Muscle of back (tissue), 11 donors: ENCODE results near the gene ZMYND19. TPM values are rescaled to one million over a fixed set of nuclear protein-coding genes. Genes with fewer than 3 reads are reported as not detected.
"Not testable (repeated sequence)": the region's sequence is repeated elsewhere in the genome, so short reads cannot be mapped to it uniquely, and the experiment has no call there.

Source experiments
- DNase-seq, 3 donors: peaks; one replicate each; pipeline versions ENCODE4 v3.0.0 to v3.0.0-alpha.2; 2013
- polyA plus RNA-seq, 10 donors: library from polyadenylated mRNA; unstranded; fragments of 120-200 nt; gene quantifications; one replicate each; pipeline ENCODE4 v1.2.1, GENCODE V29; 2013; ENCODE audit not compliant: insufficient read length in 10 of 10

The ZMYND19 gene
- polyA plus RNA-seq, 10 donors = 13.3 to 25.1 (median 17.3) TPM

DNA sequence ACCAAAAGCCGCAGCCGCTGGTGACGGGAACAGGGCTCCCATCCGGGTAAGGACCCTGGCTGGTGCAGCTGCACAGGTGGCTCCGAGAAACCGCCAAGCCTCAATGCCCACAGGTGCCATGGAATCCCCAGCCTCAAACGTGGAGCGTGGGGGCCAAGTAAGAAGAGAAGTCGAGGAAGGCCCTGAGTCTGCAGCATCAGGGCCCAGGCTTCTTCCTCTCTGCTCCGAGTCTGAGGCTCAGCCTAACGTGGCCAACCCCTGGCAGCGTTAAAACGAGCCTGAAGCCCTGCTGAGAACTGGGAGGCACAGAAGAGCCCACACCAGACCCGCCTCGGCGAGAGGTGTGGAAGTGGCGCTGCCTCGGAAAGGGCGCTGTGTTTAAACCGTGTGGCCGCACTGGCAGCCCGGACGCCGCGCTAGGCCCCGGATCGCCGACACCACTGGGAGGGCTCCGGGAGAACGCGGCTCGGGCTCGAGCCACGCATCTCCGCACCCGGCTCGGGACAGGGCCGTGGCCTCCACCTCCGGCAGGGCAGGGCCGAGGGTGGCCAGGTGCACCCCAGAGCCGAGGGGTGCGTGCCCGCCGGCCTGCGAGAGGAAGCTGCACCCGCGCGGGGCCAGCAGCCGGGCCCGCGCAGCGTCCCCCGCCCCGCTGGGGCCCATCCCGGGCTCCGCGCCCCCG lies 730 bp downstream of the ZMYND19 start:
- DNase-seq = no peak

DNA sequence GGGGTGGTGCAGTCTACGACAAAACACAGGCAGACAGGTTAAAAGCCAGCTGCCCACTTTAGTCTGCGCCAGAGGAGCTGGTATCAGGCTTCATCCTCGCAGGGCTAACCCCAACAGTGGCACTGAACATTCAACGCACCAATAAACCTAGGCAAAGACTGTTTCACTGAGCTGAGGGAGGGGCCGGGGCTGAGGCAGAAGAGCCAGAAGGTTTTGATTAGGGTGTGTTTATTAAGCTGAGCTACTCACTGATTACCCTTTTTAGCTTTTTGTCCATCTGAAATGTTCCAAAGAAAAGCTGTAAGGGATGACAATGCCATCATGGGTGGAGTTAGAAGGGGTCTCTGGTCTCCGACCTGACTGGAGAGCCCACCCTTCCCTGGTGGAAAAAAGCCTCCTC lies 1.4 kb downstream of the ZMYND19 start:
- no peak for DNase-seq

DNA sequence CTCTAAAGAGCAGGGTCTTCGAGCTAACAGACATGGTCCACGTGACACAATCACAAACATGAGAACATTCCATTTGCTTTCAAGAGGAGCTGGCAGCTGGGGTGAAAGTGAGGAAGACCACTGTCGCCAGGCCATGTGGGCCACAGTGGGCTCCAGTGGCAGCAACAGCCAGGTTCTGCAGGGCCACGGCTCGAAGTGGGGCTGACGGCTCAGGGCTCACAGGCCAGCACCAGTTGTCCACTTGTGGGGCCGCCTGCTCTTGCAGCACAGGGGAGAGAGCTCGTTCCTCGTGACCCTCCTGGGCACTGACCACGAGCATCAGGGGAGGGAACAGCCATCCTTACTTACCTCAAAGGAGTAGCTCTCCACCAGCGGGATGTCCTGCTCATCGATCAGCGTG lies 2.0 kb downstream of the ZMYND19 start:
- no peak for DNase-seq

DNA sequence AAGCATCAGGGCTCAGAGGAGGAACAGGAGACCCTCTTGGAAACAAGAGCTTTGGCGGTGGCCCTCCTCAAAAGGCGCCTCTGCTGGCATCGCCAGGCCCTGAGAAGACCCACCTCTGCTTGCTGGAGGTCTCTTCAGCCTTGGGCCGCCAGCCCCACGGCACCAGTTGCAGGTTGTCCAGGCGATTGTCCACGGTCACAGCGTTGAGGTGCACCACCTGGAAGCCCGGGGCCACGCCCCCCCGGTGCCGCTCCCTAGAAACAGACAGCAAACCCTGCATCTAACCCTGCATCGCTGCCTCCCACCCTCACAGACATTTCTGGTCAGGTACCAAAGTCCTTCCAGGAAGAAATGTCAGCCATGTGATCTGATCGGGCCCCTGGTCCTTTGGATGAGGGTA lies 3.5 kb downstream of the ZMYND19 start:
- DNase-seq = no peak

DNA sequence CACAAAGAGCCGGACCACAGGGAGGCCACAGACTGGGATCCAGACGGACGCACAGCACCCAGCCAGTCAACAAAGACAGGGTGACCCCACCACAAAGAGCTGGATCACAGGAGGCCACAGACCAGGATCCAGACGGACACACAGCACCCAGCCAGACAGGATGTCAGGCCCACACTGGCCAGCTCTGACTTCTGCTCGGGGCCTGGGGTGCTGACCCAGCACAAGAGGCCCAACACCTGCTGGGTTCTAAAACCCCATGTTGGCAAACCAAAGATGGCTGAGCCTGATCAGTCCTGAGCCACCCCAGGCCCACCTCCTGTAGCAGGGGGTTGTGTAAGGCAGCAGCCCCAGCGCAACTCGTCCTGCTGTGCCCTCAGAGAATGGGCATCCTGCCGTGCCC lies 6.4 kb downstream of the ZMYND19 start:
- DNase-seq = no peak

DNA sequence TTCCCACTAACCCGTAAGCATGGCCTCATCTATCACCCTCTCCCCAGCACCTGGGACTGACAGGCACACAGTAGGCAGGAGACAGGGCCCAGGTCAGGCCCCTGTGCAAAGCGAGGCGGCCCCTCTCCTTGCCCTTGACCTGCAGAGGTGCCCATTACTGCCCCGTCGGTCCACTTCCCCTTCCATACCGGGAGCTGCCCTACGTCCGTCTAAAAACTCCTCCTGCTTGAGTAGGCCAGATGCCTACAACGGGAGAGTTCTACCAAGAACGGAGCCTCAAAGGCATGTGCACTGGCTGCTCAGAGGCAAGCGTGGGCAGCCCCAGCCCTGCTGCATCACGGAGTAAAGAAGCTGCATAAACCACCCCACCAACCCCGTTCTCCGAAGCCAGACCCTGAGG lies 7.0 kb downstream of the ZMYND19 start:
- DNase-seq = no peak

DNA sequence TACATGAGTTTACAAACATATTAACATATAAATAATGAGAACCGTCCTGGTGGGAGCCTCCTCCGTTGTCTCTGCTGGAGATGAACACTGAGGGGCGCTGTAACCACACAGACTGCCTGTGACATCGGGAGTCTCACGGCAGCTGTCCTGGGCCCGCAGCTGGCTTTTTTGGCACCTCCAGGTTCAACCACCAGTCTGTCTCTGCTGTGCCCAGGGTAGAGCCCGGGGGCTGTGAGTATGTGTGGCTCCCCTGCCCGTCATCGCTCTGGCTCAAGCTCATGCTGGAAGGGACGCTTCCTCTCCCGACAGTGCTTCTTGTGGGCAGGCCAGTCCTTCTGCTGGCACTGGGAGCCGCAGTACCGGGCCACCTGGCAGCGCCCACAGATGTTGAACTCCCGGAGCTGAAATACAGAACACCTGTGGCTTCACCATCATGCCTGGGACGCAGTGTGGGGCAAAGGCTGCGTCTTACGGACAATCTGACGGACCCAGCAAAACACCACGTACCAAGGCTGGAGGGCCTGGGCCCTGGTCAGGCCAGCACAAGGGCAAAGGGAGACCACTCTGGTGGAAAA lies 7.9 kb downstream of the ZMYND19 start:
- DNase-seq = no peak

DNA sequence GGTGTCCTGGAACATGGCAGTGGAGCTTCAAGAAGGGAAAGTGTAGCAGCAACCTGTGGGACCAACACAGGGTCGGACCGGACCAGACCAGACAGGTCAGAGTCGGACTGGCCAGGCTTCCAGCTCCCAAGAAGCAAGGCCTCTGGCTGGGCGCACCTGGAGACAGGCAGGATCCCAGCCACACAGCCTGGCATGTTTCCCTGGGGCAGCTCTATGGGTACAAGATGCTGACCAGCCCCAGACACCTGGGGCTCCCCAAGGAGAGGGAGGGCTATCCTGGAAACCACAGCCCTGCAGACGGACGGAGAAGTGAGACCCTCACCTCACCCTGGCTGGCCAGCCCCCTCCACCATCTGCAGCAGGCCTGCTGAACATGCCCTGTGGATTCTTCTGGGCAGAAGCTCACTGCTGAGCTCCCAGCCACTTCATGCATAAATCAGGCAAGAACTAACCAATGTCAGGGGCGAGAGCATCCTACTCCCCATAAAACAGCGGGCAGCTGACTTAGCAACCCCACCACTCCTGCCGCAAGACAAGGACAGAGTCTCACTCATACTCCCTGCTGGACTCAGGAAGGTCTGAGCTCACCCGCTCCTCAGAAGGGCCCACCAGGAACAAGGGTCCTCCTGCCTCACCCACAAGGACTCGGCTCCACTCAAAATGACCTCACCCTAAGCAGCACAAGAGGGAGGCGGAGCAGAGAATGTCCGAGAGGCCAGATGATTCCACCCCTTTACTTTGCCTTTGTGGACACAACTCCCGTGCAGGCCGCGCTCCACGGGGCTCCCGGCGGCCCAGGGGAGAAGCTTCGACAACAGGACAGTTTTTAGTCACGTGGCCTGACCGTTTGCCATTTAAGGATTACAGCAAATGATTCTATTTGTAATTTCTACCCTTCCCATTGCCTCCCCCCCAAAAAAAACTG lies 8.7 kb downstream of the ZMYND19 start:
- no peak for DNase-seq

DNA sequence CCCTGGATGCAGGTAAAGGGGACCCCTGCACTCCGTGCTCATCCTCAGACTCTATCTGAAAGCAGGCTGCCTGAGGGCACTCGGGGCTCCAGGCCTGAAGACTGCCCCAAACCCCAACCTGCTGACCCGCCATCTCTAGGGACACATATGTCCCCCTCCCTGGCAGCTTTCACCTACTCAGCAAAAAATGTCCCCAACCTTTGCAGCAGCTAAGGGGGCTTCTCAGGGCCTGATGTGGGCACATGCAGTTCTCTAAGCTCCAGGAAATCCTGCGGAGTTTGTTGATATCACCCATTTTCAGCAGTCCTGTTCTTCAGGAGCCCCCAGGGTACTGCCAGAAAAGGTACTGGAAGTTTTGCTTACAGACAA lies 9.4 kb downstream of the ZMYND19 start:
- DNase-seq = no peak

DNA sequence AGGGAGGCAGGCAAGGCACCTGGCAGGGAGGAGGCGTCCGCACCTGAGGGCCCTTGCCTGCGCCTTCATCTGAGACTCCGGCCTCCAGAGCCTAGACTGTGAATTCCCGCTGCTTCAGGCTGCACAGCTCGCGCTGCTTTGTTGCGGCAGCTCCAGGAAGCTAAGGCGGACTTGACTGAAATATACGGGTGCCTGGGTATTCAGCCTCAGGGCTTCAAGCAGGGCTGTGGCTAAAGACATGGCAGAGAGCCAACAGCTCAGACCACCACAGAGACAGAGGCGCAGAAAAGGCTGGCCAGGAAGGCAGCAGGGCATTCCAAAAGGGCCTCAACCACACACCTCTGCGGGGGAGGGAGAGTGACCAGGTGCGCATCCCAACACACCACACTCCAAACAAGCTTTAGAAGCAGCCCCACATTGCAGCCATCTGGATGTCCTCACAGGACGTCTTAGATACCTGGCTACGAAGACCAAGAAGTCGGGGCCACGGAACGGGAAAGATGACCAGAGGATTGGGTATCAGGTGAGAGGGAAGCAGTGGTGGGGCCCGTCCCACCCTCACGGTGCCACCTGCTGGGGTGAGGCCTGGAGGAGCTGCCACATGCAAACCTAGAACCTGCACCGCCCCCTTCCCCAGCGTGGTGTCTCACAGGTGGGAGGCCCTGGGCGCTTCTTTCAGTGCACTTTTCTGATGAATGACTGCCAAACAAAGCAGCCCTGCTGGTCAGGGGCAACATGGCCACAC lies 9.9 kb downstream of the ZMYND19 start:
- no peak for DNase-seq

DNA sequence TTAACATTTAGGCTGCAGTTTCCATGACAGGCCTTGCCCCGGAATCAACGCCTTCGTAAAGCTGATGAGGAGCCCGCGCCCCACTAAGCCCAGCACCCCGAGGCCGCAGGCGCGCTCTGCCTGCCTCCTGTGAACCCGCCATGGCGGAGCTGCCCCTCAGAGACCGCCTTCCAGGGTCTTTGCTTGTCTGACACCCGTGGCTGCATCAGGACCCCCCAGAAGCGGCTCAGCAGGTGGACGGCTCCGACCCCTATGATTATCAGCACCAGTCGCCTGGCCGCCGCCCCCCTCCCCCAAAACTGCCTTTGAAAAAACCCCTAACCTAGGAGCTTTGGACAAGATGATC lies 11.1 kb downstream of the ZMYND19 start:
- no peak for DNase-seq

DNA sequence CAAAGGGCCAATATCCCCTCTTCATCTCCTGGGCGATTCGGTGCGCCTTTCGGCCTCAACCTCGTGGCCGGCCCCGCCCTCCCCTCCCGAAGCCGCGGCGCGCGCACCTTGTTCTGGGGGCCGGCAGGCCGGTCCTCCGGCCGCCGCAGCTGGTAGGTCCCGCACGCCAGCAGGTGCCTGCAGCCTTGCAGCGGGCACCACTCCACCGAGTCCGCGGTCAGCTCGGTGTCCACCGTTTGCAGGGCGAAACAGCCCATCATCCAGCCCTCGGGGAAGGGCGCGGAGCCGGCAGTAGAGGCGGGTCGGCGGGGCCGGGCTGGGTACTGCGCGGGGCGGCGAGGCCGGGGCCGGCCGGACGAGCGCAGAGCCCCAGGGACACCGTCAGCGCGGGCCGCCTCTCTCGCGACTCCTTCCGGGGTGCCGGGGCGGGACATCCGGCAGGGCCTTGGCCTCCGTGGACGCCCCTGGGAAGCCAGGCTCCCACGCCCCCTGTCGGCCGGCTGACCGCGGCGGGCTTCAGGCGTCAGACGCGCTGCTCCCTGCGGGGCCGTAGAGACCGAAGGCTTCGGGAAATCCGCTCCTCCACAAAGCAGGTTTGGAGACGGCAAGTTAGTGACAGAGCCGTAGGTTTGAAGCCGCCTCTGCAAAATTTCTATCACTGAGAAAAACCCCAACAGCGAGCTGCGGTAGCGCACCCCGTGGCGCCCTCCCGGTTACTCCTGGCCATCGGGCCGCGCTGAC lies 11.6 kb downstream of the ZMYND19 start, which contains the start of gene DPH7:
DPH7 (minus strand) TSS at position 408 of the 741 bp plus-strand sequence; CDS start at position 260, 148 bp downstream.
- peak; percentile 91 to 97 (median 96) for DNase-seq

DNA sequence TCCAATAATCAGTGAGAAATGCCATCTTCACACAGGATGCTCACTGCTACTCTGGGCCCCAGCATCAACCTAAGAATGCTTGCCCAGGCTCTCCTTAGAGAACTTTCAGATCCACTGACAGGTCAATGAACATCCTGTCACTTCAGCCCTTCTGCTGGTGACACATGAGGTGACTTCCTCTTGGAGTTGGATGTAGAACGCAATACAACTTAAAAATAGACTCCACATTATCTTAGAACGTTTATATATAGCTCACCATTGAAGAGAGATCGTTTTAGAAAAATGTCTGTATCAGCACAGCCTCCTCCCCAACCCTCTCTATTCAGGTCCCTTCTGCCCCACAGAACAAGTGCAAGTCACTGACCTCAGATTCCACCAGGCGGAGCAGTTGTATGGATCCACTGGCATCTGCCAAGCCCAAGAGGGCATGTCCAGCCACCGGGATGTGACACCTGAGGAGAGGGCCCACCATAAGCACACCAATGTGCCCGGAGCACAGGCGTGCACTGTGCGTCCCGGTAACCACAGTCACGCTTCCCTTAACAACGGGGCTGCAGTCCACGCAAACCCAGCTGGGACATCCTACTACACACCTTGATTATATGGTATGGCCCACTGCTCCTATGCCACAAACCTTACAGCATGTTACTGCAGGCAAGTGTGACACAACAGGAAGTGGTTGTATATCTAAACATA lies 14.4 kb downstream of the ZMYND19 start:
- no peak for DNase-seq

DNA sequence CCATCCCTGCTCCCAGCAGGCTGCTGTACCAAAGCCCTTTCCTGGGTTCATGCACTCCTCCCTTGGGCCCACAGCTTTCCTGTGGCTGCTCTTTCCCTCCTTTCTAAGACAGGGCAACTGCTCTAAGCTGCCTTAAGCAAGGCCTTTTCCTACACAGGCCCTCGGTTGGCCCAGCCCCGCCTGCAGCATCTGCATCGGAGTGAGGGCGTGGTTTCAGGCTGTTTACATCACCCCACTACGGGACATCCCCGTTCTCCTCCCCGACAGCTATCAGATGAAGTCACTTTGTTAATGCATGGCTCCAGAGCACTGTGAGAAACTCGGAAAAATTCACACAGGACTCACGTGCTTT lies 15.0 kb downstream of the ZMYND19 start:
- no peak for DNase-seq

DNA sequence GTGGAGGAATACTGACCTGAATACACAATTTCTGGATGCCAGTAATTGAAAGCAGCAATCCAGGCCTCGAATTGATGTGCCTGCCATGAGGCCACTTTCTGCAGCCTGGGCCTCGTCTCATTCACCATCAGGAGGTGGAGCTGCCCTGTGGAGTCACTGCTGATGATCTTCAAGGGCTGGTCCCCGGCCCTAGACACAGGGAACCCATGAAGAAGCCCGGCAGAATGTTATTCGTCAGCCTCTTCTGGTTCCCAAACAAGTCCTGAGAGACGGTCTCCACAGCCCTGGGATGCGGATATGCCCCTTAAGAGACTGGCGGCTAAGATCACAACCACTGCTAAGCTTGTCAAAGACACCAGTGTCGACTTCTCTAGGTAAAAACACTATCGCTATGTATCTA lies 16.1 kb downstream of the ZMYND19 start:
- no peak for DNase-seq

DNA sequence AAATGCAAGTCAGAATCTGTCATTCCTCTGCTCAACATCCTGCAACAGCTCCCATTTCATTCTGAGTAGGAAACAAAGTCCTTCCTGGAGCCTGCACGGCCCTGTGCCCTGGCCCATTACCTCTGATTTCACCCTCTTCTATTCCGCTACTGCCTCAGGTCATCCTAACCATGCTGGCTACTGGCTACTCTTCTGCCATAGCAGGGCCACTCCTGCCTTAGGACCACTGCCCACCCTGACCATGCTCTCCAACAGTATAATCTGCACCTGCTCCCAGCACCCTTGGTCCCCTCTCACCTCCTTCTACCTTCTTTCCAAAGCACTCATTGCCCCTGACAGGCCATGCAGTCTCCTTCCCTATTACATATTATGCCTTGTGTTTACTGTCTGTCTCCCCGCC lies 19.7 kb downstream of the ZMYND19 start:
- DNase-seq = no peak

DNA sequence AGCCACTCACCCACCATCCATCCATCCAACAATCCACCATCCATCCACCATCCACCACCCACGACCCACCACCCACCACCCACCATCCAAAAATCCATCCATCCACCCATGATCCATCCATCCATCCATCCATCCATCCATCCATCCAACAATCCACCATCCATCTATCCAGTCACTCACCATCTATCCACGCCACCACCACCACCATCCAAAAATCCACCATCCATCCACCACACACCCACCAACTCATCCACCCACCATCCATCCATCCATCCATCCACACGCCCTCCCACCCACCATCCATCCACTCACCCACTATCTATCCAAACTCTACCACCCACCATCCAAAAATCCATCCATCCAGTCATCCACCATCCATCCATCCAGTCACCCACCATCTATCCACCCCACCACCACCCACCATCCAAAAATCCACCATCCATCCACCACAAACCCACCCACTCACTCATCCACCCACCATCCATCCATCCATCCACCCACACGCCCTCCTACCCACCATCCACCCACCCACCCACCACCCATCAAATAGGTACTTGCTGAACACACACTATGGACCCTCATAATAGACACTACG lies 20.6 kb downstream of the ZMYND19 start:
- DNase-seq = no peak

DNA sequence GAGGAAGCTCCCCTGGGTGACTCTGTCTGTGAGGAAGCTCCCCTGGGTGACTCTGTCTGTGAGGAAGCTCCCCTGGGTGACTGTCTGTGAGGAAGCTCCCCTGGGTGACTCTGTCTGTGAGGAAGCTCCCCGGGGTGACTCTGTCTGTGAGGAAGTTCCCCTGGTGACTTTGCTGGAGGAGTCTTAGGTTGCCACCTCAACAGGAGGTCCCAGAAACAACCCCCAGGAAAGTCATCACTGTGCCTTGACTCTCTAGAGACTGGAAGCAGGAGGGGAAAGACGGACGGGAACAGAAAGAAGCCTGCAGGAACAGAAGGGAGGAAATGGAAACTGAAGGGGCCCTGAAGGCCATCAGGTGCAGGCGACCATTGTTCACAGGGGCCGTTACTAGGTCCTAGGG lies 21.9 kb downstream of the ZMYND19 start:
- DNase-seq = not testable (repeated sequence)

DNA sequence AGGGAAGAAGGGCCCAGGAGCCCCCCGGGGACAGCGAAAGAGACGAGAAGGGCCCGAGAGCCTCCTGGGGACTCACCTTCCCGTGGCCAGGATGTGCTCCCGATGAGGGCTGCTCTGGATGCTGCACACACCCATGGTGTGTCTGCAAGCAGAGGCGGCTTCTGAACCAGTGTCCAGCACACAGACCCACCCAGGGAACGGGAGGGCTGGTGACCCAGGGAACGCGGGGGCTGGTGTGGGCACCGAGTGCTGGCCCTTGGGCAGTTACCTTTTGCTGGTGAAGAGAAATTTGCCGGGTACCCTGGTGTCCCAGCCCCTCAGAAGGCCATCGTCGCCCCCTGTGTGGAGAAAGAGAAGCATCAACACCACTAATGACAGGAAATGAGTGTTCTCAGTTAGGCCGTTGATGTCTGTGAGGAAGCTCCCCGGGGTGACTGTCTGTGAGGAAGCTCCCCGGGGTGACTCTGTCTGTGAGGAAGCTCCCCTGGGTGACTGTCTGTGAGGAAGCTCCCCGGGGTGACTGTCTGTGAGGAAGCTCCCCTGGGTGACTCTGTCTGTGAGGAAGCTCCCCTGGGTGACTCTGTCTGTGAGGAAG lies 25.4 kb downstream of the ZMYND19 start:
- DNase-seq = no peak

DNA sequence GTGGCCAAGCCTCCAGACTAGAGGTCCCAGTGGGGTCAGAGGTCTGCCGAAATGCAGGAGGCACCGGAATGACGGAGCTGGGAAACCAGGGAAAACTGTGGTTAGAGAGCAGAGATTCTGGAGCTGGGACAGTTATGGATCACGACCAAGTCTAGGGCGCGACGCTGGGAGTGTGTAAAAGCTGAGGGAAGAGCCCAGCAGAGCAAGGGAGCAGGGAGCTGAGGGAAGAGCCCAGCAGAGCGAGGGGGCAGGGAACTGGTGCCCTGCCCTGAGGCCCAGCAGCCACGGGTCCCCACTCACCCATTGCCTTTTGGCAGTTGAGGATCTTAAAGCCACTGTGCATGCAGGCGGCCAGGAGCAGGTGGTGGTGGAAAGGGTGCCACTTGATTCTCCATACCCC lies 26.2 kb downstream of the ZMYND19 start:
- no peak for DNase-seq
